ENCODE measurements around the gene NRXN3. TPM values are rescaled to one million over a fixed set of nuclear protein-coding genes. Genes with fewer than 3 reads are reported as not detected.

NRXN3 gene
- total RNA-seq, 1 experiment from 2014 or later: not detected

- Mint-ChIP-seq H3K27me3 (ENCODE audit: unreplicated experiment) (peaks cover 10% of the 10 kb centered on the region), H3K4me1 (ENCODE audit: low read depth, unreplicated experiment) (peaks cover 23% of the 10 kb centered on the region), H3K9me3 (ENCODE audit: low read depth, unreplicated experiment) (peaks cover 3% of the 10 kb centered on the region), H3K4me3 (ENCODE audit: low read depth, unreplicated experiment) (no peak overlapping the region), H3K27ac (ENCODE audit: unreplicated experiment) (no peak overlapping the region), H3K36me3 (ENCODE audit: insufficient read depth, unreplicated experiment) (no peaks in the 10 kb centered on the region)
- no peak for TF ChIP-seq CTCF (IDR thresholded peaks at IDR 0.05; ENCODE audit: unreplicated experiment)
- intact Hi-C loops (cut with micrococcal nuclease; ENCODE audit: unreplicated experiment): no loop called here
- BruUV-seq (replicated peaks): no TSS peak
- CTCF ChIA-PET: interaction anchor here (0.6 kb wide), 2 partner anchors 170 to 420 kb away, joined by 3 read pairs; no protein-coding TSS in a partner anchor
- DNase-seq: no peak
Observed at GRCh38 chr14:78608998-78609787, 439.0 kb downstream of the NRXN3 start.

GRCh38 chr14:78610994-78611393, 440.8 kb downstream of the NRXN3 start:
- CTCF ChIA-PET: no interaction called here
- Mint-ChIP-seq H3K27ac (ENCODE audit: unreplicated experiment) (no peak overlapping the region), H3K27me3 (ENCODE audit: unreplicated experiment) (peaks cover 8% of the 10 kb centered on the region), H3K36me3 (ENCODE audit: insufficient read depth, unreplicated experiment) (no peaks in the 10 kb centered on the region), H3K4me3 (ENCODE audit: low read depth, unreplicated experiment) (no peak overlapping the region), H3K4me1 (ENCODE audit: low read depth, unreplicated experiment) (peaks cover 20% of the 10 kb centered on the region), H3K9me3 (ENCODE audit: low read depth, unreplicated experiment) (peaks cover 3% of the 10 kb centered on the region)
- TF ChIP-seq CTCF (IDR thresholded peaks at IDR 0.05; ENCODE audit: unreplicated experiment): no peak
- DNase-seq: no peak
- intact Hi-C loops (cut with micrococcal nuclease; ENCODE audit: unreplicated experiment): no loop called here
- no TSS peak for BruUV-seq (replicated peaks)

- no peak for TF ChIP-seq CTCF (IDR thresholded peaks at IDR 0.05; ENCODE audit: unreplicated experiment)
- Mint-ChIP-seq H3K4me1 (ENCODE audit: low read depth, unreplicated experiment) (peaks cover 14% of the 10 kb centered on the region), H3K27ac (ENCODE audit: unreplicated experiment) (peak overlapping the region; percentile 45), H3K36me3 (ENCODE audit: insufficient read depth, unreplicated experiment) (no peaks in the 10 kb centered on the region), H3K4me3 (ENCODE audit: low read depth, unreplicated experiment) (no peak overlapping the region), H3K27me3 (ENCODE audit: unreplicated experiment) (no peaks in the 10 kb centered on the region), H3K9me3 (ENCODE audit: low read depth, unreplicated experiment) (peaks cover 3% of the 10 kb centered on the region)
- CTCF ChIA-PET: no interaction called here
- DNase-seq: no peak
- BruUV-seq (replicated peaks): no TSS peak
- intact Hi-C loops (cut with micrococcal nuclease; ENCODE audit: unreplicated experiment): no loop called here
Observed at GRCh38 chr14:78611796-78612571, 441.8 kb downstream of the NRXN3 start.

GRCh38 chr14:78612666-78613065, 442.5 kb downstream of the NRXN3 start:
- intact Hi-C loops (cut with micrococcal nuclease; ENCODE audit: unreplicated experiment): no loop called here
- peaks cover 14% of the 10 kb centered on the region for H3K4me1 Mint-ChIP-seq (ENCODE audit: low read depth, unreplicated experiment)
- TF ChIP-seq CTCF (IDR thresholded peaks at IDR 0.05; ENCODE audit: unreplicated experiment): no peak

More at GRCh38 chr14:78612666-78613065, 442.5 kb downstream of the NRXN3 start:
- no peak for DNase-seq
- no peak overlapping the region for H3K27ac Mint-ChIP-seq (ENCODE audit: unreplicated experiment)
- H3K27me3 Mint-ChIP-seq (ENCODE audit: unreplicated experiment): no peaks in the 10 kb centered on the region
- H3K4me3 Mint-ChIP-seq (ENCODE audit: low read depth, unreplicated experiment): no peak overlapping the region
- CTCF ChIA-PET: no interaction called here
- H3K36me3 Mint-ChIP-seq (ENCODE audit: insufficient read depth, unreplicated experiment): no peaks in the 10 kb centered on the region
- peaks cover 3% of the 10 kb centered on the region for H3K9me3 Mint-ChIP-seq (ENCODE audit: low read depth, unreplicated experiment)
- no TSS peak for BruUV-seq (replicated peaks)
